IMR-90 (cell line): ENCODE data around the gene S100A11.

ENCODE experiments used
- BHLHE40 ChIP-seq: fragments of 150-350 bp; IDR thresholded peaks from 2 replicates; pipeline ENCODE4 v1.6.1; 2016; ENCODE audit warnings: mild to moderate bottlenecking, low read depth, low read length
- CEBPB ChIP-seq: IDR thresholded peaks from 2 replicates; pipeline ENCODE4 v1.6.1; 2012; ENCODE audit warnings: low read depth, low read length, improper control_type of control experiment
- CTCF ChIP-seq: conservative IDR thresholded peaks from 2 replicates; pipeline ENCODE4 v1.5.1; 2012; ENCODE audit warnings: mild to moderate bottlenecking, low read depth, low read length, improper control_type of control experiment
- MXI1 ChIP-seq: IDR thresholded peaks from 2 replicates; pipeline ENCODE4 v1.6.1; 2012; ENCODE audit warnings: low read depth, mild to moderate bottlenecking, low read length, moderate library complexity, borderline replicate concordance
- POLR2A ChIP-seq: IDR thresholded peaks from 2 replicates; pipeline ENCODE4 v1.6.1; 2012; ENCODE audit warnings: mild to moderate bottlenecking, low read depth, low read length
- RAD21 ChIP-seq: IDR thresholded peaks from 2 replicates; pipeline ENCODE4 v1.6.1; 2012; ENCODE audit warnings: low read length, improper control_type of control experiment
- RCOR1 ChIP-seq: IDR thresholded peaks from 2 replicates; pipeline ENCODE4 v1.6.1; 2012; ENCODE audit warnings: mild to moderate bottlenecking, low read length, improper control_type of control experiment; ENCODE audit not compliant: insufficient replicate concordance
- RFX5 ChIP-seq: IDR thresholded peaks from 2 replicates; pipeline ENCODE4 v1.8.0; 2012; ENCODE audit warnings: low read depth, mild to moderate bottlenecking, low read length, moderate library complexity
- SMC3 ChIP-seq: fragments of 150-350 bp; IDR thresholded peaks from 2 replicates; pipeline ENCODE4 v1.6.1; 2016; ENCODE audit warnings: low read depth, mild to moderate bottlenecking, antibody characterized with exemption, low read length, moderate library complexity

GRCh38 chr1:152001631-152002584 lies 34.9 kb downstream of the S100A11 start:
- TF ChIP-seq CTCF (peak; percentile 98), POLR2A (no peak), RFX5 (0 out of 2 replicates have a peak, but pooled peaks have one; percentile 17), BHLHE40 (no peak), RCOR1 (no peak), RAD21 (peak; percentile 96), SMC3 (peak; percentile 95), CEBPB (peak; percentile 88), MXI1 (no peak)
